Endometrial microvascular endothelial cells (primary cell): Measurements from ENCODE around the gene AGTRAP. TPM values are rescaled to one million over a fixed set of nuclear protein-coding genes. Genes with fewer than 3 reads are reported as not detected.

Source experiments
- in situ Hi-C: cut with HindIII; loops from 2 replicates; pipeline ENCODE4 v1.10.0; 2017; ENCODE audit warnings: low sequenced_read_pairs, low pct_unique_long_range_greater_than_20kb; ENCODE audit errors: inconsistent ontology term
- total RNA-seq: library from RNA; depleted of rRNA; stranded (reverse); fragments of >200 nt; gene quantifications from one replicate; pipeline ENCODE4 v1.2.3, GENCODE V29; 2015; ENCODE audit errors: inconsistent ontology term

The AGTRAP gene
- total RNA-seq, 1 donor from 2014 or later = 79.3 TPM

DNA sequence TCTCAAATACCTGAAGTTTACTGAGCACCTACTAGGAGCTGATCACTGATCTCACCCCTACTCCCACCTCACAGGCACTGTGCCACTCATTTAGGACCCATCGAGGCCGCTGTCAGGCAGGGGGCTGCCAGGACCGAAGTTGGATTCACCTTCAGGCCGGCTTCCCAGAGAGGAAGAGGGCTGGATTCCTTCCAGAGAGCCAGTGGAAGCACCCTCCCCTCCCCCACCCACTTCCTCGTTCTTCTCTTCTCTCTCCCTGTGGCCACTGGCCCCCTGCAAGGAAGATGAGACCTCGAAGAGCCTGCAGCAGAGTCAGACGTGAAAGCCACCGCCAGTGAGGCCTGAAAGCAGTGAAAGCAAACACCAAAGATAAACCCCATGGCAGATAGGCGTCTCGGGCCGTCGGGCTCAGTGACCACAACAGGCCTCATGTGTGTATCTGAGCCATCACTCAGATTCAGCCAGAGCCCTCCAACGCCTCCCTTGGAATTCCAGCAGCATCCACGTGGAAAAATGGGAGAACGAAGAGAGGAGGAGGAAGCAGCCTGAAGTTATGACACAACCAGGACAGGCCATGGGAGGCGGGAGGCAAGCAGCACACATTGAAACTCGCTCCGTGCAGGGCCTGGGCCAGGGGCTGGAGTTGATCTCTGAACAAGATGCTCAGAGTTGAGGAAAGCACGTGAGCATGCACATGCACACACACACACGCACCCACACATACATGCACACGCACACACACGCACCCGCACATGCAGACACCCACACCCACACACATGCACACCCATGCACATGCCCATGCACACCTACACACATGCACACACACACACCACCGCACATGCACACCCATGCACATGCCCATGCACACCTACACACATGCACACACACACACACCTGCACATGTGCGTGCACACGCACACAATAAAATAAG lies 6.2 kb upstream of the AGTRAP start:
- in situ Hi-C loops = no loop called here

DNA sequence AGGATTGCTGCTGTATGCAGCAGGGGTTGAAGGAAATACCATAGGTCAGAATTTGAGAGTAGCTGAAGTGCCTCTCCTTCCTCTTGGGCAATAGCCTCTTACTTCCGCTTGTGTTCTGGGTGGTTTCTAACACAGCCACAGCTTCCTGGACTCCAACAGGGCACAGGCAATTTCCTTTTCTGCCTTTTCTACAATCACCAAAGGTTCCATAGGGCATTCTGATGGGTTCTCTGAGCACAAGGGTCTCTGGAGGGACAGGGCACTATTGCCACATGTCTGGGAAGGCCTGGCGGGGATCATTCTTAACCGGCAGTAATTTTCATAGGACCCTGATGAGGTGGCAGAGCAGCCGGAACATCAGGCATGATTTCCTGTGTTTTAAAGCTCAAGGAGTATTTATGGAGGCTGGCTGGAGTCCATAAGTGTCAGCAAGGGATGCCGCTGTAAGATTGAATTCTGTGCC lies 5.5 kb upstream of the AGTRAP start:
- in situ Hi-C loops = no loop called here

DNA sequence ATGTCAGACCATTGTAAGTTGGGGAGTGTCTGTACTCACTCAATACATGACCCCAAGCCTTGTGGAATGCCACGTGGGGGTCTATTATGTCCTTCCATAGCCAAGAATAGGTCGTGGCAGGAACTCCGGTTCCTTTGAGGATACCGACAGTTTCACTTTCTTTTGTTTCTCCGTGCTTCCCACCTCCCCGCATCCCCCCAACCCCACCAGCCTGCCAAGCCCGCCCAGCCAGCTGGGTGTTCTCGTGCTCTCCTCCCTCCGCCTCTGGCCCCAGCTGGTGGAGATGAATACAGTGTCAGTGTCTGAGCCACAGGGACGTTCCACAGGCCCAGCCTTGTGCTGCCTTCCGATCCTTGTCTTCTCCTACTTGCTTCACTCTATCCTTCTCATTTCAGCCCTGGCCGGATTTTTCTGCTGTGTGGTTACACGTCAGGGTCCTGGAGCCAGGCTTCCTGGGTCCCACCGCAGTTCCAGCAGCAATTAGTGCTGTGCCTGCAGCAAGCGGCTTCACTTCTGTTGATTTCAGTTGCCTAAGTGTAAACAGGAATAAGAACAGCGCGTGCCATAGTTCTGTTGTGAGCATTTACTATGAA lies 4.1 kb upstream of the AGTRAP start:
- in situ Hi-C loops = no loop called here

DNA sequence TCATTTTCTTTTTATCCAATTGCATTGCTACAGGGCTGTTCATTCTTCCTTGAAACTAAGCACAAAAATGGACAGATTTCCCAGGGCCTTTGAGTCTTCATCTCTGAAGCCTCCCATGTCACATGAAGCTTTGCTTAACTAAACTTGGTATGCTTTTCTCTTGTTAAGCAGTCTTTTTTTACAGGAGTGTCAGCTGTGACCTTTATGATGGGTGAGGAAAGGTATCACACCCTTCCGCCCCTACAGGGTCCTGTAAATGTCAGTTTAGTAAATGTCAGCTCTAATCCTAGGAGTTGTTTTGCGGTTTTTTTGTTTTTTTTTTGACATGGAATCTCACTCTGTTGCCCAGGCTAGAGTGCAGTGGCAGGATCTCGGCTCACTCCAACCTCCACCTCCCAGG lies 2.6 kb upstream of the AGTRAP start:
- in situ Hi-C loops = no loop called here

DNA sequence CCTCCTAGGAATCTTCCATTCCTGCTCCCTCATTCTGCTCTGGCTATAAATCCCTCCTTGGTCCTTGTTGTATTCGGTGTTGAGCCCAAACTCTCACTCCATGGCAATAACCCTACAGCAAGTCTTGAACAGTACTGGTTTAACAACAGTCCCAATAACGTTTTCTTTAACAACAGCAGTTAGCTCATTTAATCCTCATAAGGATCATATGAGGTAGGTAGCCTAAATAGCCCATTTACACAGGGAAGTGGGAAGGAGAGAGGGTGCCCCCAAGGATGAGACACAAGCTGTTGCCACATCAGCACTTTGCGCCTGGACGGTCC lies 444 bp upstream of the AGTRAP start:
- in situ Hi-C loops = no loop called here

DNA sequence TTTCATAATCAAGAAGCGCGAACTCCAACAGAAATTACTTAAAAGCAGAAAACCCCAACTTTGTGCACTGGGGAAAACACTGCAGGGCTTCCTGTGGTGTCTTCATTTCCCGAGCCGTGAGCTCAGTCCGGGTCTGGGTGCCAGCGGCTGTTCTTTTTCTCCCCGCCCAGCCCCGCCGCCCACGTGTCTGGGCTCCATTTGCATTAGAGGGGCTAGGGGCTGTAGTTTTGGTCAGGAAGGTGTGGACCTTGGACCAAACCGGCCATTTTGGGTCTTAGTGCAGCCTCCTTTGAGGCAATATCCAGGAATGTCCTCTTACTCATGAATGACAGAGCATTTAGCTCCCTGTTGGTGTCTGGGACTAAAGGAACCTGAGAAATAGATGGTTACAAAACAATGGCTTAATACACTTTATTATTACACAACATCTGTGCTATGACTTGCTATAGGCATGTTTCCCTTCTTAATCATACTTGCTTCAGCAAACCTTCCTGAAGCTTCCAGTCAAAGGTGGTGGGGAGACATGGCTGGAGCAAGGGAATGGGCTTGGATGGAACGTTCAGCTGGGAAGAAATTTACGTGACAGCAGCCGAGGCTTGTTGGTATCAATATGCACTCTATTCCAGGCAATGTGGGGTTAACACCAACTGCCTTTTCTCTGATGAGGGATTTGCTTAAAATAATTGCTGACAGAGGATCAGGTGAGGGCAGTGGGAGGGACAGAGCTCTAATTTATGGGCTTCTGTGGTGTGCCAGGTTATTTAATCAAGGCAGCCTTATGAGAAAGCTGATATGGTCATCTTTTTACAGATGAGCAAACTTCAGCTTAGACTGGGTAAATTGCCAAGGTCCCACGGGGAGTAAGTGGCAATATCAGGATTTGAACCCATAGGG lies 1.1 kb downstream of the AGTRAP start:
- in situ Hi-C loops = no loop called here

DNA sequence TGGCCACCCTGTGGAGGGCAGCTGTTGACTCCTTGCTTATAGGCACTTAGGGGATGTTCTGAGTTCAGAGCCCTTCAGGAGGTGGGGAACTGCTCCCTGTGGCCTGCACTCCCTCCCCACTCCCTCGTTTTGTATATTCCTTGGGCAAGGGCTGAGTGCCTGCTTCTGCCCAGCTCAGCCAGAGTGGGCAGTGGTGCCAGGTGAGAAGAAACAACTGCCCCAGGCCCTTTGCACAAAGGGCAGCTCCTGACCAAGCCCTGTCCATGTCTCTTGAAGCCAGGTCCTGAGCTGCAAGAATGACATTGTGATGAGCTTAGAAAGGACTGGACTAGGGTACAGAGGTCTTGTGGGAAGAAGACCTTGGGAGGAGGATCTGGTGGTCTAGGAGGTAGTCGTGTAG lies 2.2 kb downstream of the AGTRAP start:
- in situ Hi-C loops = no loop called here

DNA sequence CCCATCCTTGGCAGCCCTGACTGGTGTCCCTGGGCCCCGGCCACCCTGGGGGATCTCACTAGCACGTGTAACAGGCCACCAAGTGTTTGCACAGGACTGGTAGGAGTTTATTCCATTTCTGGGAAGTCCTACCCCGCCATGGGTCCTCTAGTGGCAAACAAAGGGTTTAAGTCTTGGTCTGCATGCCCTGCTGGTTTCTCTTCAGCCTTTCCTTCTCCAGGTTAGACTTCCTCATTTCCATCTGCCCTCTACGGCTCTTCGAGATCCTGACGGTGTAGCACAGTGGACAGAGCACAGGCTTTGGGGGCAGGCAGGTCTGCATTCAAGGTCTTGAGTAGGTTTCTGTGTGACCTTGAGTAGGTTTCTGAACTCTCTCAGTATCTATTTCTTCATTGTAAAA lies 2.8 kb downstream of the AGTRAP start:
- in situ Hi-C loops = no loop called here

DNA sequence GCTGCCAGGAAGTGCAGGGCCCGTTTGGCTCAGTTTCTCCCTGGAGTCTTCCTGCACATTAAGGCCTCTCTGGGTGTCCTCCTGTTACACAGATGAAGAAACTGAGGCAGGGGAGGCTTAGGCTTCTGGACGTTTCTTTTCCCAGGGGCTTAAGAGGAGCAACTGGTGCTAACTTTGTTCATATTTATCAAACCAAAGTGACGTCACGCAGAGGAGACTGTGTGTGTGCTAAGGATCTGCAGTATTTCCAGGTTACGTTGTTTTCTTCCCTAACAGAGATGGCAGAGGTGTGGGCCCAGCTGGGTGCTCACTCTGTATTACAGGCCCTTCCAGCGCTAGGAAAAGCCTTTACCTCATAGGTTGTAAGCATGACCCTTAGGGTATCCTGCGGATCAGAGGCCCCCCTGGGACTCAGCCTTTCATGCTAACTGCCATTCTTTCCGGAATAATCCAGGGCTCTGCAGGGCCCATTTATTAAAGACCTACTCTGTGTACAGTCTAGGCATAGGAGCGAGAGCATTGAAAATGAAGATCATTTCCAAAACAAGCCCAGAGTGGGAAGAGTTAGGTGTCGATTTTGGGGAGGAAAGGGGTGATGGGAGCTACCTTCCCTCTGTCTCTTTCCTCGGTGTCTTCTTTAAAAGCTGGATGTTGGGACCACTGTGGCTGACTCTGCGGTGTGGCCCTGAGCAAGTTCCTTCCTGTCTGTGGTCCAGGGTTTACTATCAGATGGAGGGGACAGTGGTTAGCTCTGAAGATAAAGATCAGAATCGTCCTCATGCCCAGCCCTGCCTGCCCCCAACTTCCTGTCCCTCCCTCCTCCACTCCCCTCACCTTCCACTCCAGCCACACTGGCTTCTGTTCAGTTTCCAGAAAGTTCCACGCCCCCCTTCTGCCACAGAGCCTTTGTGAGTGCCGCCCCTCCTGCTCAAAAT lies 4.6 kb downstream of the AGTRAP start:
- in situ Hi-C loops = no loop called here

DNA sequence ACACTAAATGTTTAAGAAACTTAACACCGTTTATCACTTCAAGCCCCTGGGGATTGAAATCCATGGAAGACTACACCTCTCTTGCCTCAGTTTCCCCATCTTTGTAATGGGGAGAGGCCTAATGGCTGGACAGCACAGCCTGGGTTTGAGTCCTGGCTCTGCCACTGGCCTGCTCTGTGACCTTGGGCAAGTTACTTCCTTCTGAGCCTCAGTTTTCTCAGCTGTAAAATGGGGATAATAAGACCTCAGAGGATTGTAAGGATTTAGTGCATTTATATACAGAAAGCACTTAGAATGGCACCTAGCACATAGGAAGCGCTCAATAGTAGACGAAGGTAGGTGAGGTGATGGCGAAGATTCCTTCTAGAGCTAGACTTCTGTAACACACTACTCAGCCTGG lies 5.5 kb downstream of the AGTRAP start:
- in situ Hi-C loops = no loop called here

DNA sequence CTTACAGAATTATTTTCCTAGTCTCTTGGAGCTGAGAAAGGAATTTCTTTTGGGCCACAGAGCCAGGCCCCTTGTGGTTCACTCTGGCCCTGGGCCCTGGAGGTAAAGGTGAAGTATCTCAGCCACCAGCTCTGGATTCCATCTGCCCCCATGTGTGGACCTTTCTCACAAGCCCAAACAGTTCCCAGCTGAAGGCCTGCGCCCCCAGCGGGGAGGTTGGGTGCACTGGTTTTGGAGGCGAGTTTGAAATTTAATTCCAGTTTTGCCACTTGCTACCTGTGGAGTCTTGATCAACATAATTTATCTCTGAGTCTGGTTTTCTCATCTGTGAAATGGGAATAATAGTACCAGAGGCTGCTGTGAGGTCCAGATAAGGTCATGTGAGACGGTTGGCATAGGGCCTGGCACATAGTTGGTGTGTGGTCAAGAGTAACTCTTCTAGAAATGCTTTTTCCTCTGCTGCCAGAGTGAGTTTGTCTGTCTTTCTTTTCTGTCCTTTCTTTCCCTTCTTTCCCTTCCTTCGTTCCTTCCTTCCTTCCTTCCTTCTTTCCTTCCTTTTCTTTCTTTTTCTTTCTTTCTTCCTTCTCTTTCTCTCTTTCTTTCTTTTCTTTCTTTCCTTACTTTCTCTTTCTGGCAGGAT lies 6.1 kb downstream of the AGTRAP start:
- in situ Hi-C loops = no loop called here

DNA sequence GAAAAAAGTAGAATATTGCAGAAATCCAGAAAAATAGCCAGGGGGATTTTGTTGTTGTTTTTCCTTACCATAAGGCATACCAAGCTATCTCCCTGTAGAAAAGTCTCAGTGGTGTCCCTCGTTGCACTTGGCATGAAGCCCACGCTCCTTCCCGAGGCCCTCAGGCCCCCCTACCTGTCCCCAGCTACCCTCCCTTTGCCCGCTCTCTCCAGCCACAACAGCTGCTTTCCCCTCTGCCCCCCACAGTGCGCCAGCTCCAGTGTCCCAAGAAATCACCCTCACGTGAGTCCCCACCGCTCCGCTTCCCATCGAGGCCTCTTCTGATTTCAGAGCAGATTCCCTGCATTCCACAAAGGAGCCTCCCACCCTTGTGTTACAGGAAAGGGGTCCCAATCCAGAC lies 8.4 kb downstream of the AGTRAP start:
- in situ Hi-C loops = no loop called here

DNA sequence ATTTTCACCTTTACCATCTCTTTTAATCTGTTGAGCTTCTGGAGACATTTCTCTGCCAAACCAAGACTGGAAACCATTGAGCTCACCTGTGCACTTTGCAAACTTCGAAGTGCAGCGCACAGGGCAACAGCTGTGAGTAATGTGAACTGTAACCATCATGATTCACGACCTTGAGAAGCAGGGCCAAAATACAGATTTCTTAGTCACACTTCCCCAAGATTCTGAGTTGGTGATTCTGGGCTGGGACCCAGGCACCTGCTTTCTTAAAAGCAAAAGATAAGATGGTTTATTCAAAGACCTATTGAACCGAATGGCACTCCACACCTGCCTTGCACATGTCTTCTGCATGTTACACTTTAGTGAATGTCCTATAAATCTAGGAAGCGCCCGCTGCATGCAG lies 10.2 kb downstream of the AGTRAP start:
- in situ Hi-C loops = no loop called here

DNA sequence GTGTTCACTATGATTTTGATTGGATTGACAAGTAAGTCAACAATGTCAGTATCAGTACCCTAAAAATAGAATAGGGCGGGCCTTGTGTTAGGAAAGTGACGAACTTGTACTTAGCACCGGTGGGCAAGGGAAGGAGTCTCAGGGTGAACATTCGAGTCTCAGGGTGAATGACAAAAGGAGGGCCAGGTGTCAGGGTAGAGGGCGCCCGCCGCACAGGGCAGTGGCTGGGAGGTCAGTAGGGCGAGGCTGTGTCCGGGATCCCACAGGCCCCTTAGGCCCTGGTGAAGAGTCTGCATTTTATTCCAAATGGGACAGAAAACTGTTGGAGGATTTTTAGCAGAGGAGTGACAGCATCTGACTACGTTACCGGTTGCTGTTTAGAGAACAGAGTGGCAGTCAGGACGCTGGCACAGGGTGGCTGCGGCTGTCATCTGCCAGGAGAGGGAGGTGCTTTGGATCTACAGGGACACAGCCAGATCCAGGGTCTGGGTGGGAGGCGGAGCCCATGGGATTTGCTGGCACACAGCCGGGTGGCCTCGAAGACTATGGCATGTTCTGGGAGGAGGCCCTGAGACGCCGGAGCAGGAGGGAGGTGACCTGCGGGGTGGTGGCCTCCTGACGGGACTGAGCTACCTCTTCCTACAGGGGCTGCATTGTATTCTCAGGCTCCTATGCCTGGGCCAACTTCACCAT lies 11.0 kb downstream of the AGTRAP start:
- in situ Hi-C loops = no loop called here

DNA sequence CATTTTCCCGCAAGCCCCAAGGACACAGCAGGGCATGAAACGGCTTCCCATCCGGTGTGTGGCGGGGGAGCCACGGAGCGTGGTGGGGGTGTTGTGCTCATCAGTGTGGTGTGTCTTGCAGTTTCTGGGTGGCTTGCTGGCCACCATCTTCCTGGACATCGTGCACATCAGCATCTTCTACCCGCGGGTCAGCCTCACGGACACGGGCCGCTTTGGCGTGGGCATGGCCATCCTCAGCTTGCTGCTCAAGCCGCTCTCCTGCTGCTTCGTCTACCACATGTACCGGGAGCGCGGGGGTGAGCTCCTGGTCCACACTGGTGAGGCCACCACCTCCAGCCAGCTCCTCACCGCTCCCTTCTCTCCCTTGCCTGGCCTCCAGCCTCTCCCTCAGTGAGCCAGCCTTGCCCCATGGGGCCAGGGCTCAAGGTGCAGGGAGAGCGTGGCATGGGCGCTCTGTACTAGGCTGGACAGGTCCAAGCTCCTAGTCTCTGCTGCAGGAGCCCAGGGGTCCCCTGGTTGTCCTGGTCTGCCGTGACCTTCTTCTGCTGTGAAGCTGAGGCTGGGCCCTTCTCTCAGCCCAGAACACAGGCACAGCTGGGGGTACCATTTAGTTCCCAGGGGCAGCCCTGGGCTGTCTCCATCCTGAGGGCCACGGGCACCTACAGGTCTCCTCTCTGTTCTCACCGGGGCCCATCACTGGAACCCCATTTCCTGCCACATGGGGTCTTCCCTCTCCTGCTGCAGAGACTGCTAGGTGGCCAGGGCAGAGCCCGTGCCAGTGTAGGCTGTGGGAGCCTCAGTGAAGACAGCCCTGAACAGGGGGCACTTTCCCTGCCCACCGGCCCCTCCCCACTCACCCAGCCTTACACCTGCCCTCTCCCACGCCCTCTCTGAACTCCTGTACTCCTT lies 12.6 kb downstream of the AGTRAP start:
- in situ Hi-C loops = no loop called here

DNA sequence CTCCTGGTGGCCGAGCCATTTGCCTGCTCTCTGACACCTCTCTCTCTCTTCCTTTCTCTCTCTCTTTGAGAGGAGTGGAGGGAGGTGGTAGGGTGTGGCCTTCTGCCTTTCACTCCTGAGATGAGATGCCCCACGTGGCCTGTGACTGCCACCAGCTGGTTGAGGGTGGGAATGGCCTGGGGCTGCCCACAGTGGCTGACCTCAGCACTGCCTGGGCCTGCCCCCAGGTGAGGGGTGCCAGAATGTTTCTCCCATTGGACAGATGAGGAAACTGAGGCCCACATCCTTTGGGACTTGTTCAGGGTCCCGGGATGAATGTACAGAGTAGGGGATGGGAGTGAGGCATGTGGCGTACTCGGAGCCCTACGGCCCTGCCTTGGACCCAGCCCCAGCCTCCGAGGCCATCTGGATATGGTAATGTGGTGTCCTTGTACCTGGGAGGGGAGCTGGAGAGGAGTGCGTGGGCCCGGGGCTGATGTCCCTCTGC lies 13.3 kb downstream of the AGTRAP start:
- in situ Hi-C loops = no loop called here
